ENCODE results near the gene MYO9A.

- no peak for TF ChIP-seq EZH2 (IDR thresholded peaks at IDR 0.05; ENCODE audit: borderline replicate concordance, insufficient read depth, low read depth, low read length, poor library complexity, severe bottlenecking)
- TF ChIP-seq, protein P1, sequence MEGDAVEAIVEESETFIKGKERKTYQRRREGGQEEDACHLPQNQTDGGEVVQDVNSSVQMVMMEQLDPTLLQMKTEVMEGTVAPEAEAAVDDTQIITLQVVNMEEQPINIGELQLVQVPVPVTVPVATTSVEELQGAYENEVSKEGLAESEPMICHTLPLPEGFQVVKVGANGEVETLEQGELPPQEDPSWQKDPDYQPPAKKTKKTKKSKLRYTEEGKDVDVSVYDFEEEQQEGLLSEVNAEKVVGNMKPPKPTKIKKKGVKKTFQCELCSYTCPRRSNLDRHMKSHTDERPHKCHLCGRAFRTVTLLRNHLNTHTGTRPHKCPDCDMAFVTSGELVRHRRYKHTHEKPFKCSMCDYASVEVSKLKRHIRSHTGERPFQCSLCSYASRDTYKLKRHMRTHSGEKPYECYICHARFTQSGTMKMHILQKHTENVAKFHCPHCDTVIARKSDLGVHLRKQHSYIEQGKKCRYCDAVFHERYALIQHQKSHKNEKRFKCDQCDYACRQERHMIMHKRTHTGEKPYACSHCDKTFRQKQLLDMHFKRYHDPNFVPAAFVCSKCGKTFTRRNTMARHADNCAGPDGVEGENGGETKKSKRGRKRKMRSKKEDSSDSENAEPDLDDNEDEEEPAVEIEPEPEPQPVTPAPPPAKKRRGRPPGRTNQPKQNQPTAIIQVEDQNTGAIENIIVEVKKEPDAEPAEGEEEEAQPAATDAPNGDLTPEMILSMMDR (IDR thresholded peaks at IDR 0.05), result no peak
These were observed 294.1 kb downstream of the MYO9A start for GRCh38 chr15:71823801-71824200.

Data from B cell (primary cell).